Loucy (cell line): ENCODE results near the gene AGFG1.
"Not testable (repeated sequence)": the region's sequence is repeated elsewhere in the genome, so short reads cannot be mapped to it uniquely, and the experiment has no call there.

Experiments used
- EZH2phosphoT487 ChIP-seq: fragments of 200-600 bp; IDR thresholded peaks from 2 replicates; pipeline ENCODE4 v1.6.1; 2018; ENCODE audit warnings: antibody characterized with exemption, mild to moderate bottlenecking, moderate library complexity, borderline replicate concordance
- TF ChIP-seq, protein P1 (sequence below): fragments of 200-600 bp; sonication (generic); conservative IDR thresholded peaks from 2 replicates; pipeline ENCODE4 v1.5.1; 2014; ENCODE audit warnings: mild to moderate bottlenecking, antibody characterized with exemption, low read length

DNA sequence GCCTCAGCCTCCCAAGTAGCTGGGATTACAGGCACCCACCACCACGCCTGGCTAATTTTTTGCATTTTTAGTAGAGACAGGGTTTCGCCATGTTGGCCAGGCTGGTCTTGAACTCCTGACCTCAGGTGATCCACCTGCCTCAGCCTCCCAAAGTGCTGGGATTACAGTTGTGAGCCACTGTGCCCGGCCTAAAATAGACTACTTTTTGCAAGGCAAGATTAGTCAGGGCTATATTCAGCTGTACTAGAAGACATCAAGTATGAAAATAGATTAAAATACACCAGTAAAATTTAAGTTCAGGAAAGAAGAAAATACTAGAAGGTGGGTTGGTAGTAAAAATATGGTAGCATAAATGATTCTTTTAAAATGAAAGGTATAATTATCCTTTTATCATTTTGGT is 49.2 kb downstream of the AGFG1 start:
- TF ChIP-seq, protein P1, sequence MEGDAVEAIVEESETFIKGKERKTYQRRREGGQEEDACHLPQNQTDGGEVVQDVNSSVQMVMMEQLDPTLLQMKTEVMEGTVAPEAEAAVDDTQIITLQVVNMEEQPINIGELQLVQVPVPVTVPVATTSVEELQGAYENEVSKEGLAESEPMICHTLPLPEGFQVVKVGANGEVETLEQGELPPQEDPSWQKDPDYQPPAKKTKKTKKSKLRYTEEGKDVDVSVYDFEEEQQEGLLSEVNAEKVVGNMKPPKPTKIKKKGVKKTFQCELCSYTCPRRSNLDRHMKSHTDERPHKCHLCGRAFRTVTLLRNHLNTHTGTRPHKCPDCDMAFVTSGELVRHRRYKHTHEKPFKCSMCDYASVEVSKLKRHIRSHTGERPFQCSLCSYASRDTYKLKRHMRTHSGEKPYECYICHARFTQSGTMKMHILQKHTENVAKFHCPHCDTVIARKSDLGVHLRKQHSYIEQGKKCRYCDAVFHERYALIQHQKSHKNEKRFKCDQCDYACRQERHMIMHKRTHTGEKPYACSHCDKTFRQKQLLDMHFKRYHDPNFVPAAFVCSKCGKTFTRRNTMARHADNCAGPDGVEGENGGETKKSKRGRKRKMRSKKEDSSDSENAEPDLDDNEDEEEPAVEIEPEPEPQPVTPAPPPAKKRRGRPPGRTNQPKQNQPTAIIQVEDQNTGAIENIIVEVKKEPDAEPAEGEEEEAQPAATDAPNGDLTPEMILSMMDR = not testable (repeated sequence)
- not testable (repeated sequence) for TF ChIP-seq EZH2phosphoT487
